ENCODE results near the gene HOXC6. TPM values are rescaled to one million over a fixed set of nuclear protein-coding genes. Genes with fewer than 3 reads are reported as not detected.

HOXC6 gene
- total and polyA plus RNA-seq, 2 donors (not counting 3 experiments of a cell fraction or from before 2014, with no cell fraction given), result 0.58 to 0.72 TPM

DNA sequence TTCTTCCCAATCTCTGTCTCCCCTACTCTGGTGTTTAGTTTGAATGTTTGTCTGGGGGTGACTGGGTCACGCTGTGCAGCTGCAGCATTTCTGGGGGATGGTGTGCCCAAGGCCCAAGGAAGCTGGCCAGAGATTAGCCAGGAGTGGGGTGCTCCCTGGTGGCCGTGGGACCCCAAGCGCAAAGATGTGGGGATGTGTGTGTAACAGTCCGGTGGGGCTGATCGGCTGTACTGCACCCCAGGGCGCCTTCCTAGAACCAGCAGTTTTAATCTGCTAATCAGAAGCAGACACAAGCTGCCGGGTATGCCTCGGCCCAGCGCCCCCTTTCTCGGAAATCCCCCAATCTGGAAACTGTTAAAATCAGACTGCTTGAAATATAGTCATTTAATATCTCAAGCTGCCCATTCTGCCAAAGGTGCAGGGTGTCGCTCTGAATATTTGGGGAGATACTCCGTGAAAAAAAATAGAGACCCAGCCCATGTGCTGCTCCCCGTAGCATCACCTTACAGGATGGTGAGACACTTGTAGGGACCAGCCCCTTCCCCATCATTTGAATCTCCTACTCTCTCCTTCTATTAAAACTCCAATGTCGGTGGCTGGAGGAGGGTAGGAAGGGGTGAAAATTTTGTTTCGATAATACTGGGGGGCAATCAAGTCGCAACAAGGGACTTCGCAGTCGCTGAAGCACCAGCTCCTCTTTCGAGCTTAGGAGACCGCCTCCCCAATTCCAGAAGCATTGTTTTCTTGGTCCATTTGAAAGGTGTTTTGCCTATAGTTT lies 24.0 kb upstream of the HOXC6 start:
- Histone ChIP-seq H3K27ac (ENCODE audit: insufficient read depth, low read depth, low read length) (no peak overlapping the region), H2AFZ (ENCODE audit: low read depth, low read length) (no peak overlapping the region), H3K36me3 (ENCODE audit: control insufficient read depth in 2 of 2, extremely low read depth in 1 of 2, insufficient read depth in 2 of 2, low read length in 2 of 2) (no peaks in the 10 kb centered on the region), H3K4me3 (replicated peaks in 1 of 3; ENCODE audit: insufficient read depth in 1 of 3, low read depth in 1 of 3, low read length in 3 of 3) (no peak overlapping the region), H4K20me1 (replicated peaks; ENCODE audit: control insufficient read depth, extremely low read depth, insufficient read depth, low read length) (no peaks in the 10 kb centered on the region), H3K4me1 (ENCODE audit: control insufficient read depth, extremely low read depth, insufficient read depth, low read length) (no peaks in the 10 kb centered on the region), H3K4me2 (ENCODE audit: insufficient read depth, low read length) (no peak overlapping the region), H3K9me1 (replicated peaks; ENCODE audit: control insufficient read depth, extremely low read depth, insufficient read depth, low read length) (no peaks in the 10 kb centered on the region), H3K27me3 (ENCODE audit: control insufficient read depth in 2 of 2, insufficient read depth in 2 of 2, low read length in 2 of 2) (peaks cover 74 to 89% of the 10 kb centered on the region in 2 experiments), H3K9ac (replicated peaks; ENCODE audit: extremely low read depth, insufficient read depth, low read length) (no peak overlapping the region), H3K9me3 (replicated peaks; ENCODE audit: control insufficient read depth, insufficient read depth, low read length) (no peaks in the 10 kb centered on the region), H3K79me2 (ENCODE audit: control insufficient read depth, insufficient read depth, low read length) (no peaks in the 10 kb centered on the region)
- CTCF ChIA-PET, result interaction anchor here (6.7 to 17.0 kb wide), 2 partner anchors 192 to 204 kb away, joined by 235 to 616 read pairs; partner anchors contain the start of gene SMUG1
- DNase-seq (ENCODE audit: low read depth, low spot score) (no peak), FAIRE-seq (no peak)
- POLR2A ChIA-PET, result no interaction called here
- no peak for TF ChIP-seq FOS (IDR thresholded peaks at IDR 0.05; ENCODE audit: borderline replicate concordance, insufficient read depth, low read length)
- no peak for TF ChIP-seq JUN (IDR thresholded peaks at IDR 0.05; ENCODE audit: borderline replicate concordance, insufficient read depth, insufficient read length, low read depth)
- TF ChIP-seq GATA2 (IDR thresholded peaks at IDR 0.05; ENCODE audit: insufficient read depth, insufficient read length, low read depth, low read length), result no peak
- TF ChIP-seq, protein P1, sequence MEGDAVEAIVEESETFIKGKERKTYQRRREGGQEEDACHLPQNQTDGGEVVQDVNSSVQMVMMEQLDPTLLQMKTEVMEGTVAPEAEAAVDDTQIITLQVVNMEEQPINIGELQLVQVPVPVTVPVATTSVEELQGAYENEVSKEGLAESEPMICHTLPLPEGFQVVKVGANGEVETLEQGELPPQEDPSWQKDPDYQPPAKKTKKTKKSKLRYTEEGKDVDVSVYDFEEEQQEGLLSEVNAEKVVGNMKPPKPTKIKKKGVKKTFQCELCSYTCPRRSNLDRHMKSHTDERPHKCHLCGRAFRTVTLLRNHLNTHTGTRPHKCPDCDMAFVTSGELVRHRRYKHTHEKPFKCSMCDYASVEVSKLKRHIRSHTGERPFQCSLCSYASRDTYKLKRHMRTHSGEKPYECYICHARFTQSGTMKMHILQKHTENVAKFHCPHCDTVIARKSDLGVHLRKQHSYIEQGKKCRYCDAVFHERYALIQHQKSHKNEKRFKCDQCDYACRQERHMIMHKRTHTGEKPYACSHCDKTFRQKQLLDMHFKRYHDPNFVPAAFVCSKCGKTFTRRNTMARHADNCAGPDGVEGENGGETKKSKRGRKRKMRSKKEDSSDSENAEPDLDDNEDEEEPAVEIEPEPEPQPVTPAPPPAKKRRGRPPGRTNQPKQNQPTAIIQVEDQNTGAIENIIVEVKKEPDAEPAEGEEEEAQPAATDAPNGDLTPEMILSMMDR (IDR thresholded peaks at IDR 0.05; ENCODE audit: extremely low read depth in 1 of 2, insufficient read depth in 1 of 2, low read depth in 1 of 2, low read length in 2 of 2), result no peak
- TF ChIP-seq, protein P2, sequence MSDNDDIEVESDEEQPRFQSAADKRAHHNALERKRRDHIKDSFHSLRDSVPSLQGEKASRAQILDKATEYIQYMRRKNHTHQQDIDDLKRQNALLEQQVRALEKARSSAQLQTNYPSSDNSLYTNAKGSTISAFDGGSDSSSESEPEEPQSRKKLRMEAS (IDR thresholded peaks at IDR 0.05; ENCODE audit: insufficient read depth, insufficient read length), result no peak
- no peak for TF ChIP-seq POLR2AphosphoS5 (IDR thresholded peaks at IDR 0.05; ENCODE audit: insufficient read depth, low read depth, low read length)
- TF ChIP-seq EZH2 (IDR thresholded peaks at IDR 0.05; ENCODE audit: borderline replicate concordance, low read depth, low read length, severe bottlenecking), result no peak
- TF ChIP-seq MYC (IDR thresholded peaks at IDR 0.05; ENCODE audit: low read depth, low read length), result no peak
- TF ChIP-seq POLR2A (IDR thresholded peaks at IDR 0.05; ENCODE audit: low read depth, low read length), result no peak
- dilution Hi-C loops (cut with MboI; ENCODE audit: extremely low pct_ligation_motif_present, low sequenced_read_pairs) (no loop called here), intact Hi-C loops (cut with micrococcal nuclease) (loop anchor here (10.0 kb wide), 1 partner anchor 361 kb away; the partner anchor contains the start of gene GPR84)
- no TSS peak for BruUV-seq (replicated peaks)
